IMR-90 (cell line): ENCODE results near the gene COQ8A. TPM values are rescaled to one million over a fixed set of nuclear protein-coding genes. Genes with fewer than 3 reads are reported as not detected.

Experiments
- ATAC-seq: fragments of 200-7000 bp; cut with Tn5 transposase; 2 replicates; pipeline ENCODE4 v1.9.1; 2020; ENCODE audit warnings: low read depth, mild to moderate bottlenecking, moderate library complexity
- BruUV-seq: library from RNA; stranded (reverse); fragments of 400-500 nt; replicated peaks from 2 replicates; lab custom pipeline; 2021; lab: Mats Ljungman, UMichigan
- CTCF ChIA-PET: fragments of 300-600 bp; formaldehyde crosslinking; extraction: SDS; loops from one replicate; lab custom pipeline; 2021; ENCODE audit warnings: antibody characterized with exemption; lab: Yijun Ruan, JAX
- POLR2A ChIA-PET: fragments of 300-600 bp; sonication (Branson Sonifier 250); formaldehyde crosslinking; loops from one replicate; lab custom pipeline; 2022; ENCODE audit warnings: antibody characterized with exemption; ENCODE audit not compliant: unreplicated experiment; lab: Charles Lee
- DNase-seq: peaks from one replicate; pipeline ENCODE4 v3.0.0; 2013
- H2AFZ ChIP-seq: replicated peaks from 2 replicates; pipeline ENCODE3; 2013; ENCODE audit warnings: low read length, mild to moderate bottlenecking; ENCODE audit not compliant: poor library complexity
- H2AK5ac ChIP-seq: 2 replicates; pipeline ENCODE4 v1.6.1; 2013; ENCODE audit warnings: low read depth, low read length, inconsistent platforms
- H2AK9ac ChIP-seq: replicated peaks from 2 replicates; pipeline ENCODE3; 2013; ENCODE audit warnings: mild to moderate bottlenecking, low read depth, low read length, moderate library complexity; ENCODE audit not compliant: poor library complexity
- H2BK120ac ChIP-seq: 2 replicates; pipeline ENCODE4 v1.6.1; 2013; ENCODE audit warnings: low read depth, low read length, inconsistent platforms
- H2BK15ac ChIP-seq: 3 replicates; pipeline ENCODE4 v1.6.1; 2013; ENCODE audit warnings: low read depth, low read length, inconsistent platforms
- H2BK20ac ChIP-seq: 2 replicates; pipeline ENCODE4 v1.6.1; 2013; ENCODE audit warnings: low read depth, mild to moderate bottlenecking, inconsistent platforms, low read length, moderate library complexity
- H2BK5ac ChIP-seq: 2 replicates; pipeline ENCODE4 v1.6.1; 2013; ENCODE audit warnings: mild to moderate bottlenecking, low read depth, low read length, inconsistent platforms; ENCODE audit not compliant: poor library complexity, severe bottlenecking
- H3K14ac ChIP-seq: replicated peaks from 2 replicates; pipeline ENCODE4 v1.6.1; 2013; ENCODE audit warnings: low read depth, low read length, inconsistent platforms
- H3K18ac ChIP-seq: 2 replicates; pipeline ENCODE4 v1.6.1; 2013; ENCODE audit warnings: low read depth, low read length, control low read depth
- H3K23ac ChIP-seq: 2 replicates; pipeline ENCODE4 v1.6.1; 2013; ENCODE audit warnings: low read depth, low read length, inconsistent platforms
- H3K27ac ChIP-seq: 2 replicates; pipeline ENCODE4 v1.5.1; 2013; ENCODE audit warnings: mild to moderate bottlenecking, control low read depth, low read length; ENCODE audit not compliant: insufficient read depth
- H3K27me3 ChIP-seq: 2 replicates; pipeline ENCODE4 v1.6.1; 2013; ENCODE audit warnings: low read length; ENCODE audit not compliant: control insufficient read depth, insufficient read depth
- H3K36me3 ChIP-seq: 2 replicates; pipeline ENCODE4 v1.6.1; 2013; ENCODE audit warnings: low read length, mixed read lengths; ENCODE audit not compliant: control insufficient read depth, insufficient read depth
- H3K4ac ChIP-seq: 2 replicates; pipeline ENCODE4 v1.6.1; 2013; ENCODE audit warnings: low read depth, low read length, inconsistent platforms
- H3K4me1 ChIP-seq: 2 replicates; pipeline ENCODE4 v1.6.1; 2013; ENCODE audit warnings: low read length, mixed read lengths; ENCODE audit not compliant: control insufficient read depth, insufficient read depth
- H3K4me2 ChIP-seq: 2 replicates; pipeline ENCODE4 v1.6.1; 2013; ENCODE audit warnings: low read depth, mild to moderate bottlenecking, control low read depth, low read length, moderate library complexity
- H3K4me3 ChIP-seq: 2 replicates; pipeline ENCODE4 v1.5.1; 2013; ENCODE audit warnings: low read depth, mild to moderate bottlenecking, control low read depth, low read length, moderate library complexity; ENCODE audit not compliant: insufficient read depth
- H3K56ac ChIP-seq: 2 replicates; pipeline ENCODE4 v1.6.1; 2013; ENCODE audit warnings: low read length, inconsistent platforms; ENCODE audit not compliant: insufficient read depth; ENCODE audit errors: extremely low read depth
- H3K79me1 ChIP-seq, 2 experiments: 2 replicates each; pipeline ENCODE4 v1.6.1; 2013; ENCODE audit warnings: low read length in 2 of 2, inconsistent platforms in 1 of 2, low read depth in 1 of 2
- H3K9ac ChIP-seq: 2 replicates; pipeline ENCODE4 v1.6.1; 2013; ENCODE audit warnings: low read depth, low read length, control low read depth
- H3K9me1 ChIP-seq: 2 replicates; pipeline ENCODE4 v1.6.1; 2013; ENCODE audit warnings: low read length, inconsistent platforms; ENCODE audit not compliant: insufficient read depth
- H3K9me3 ChIP-seq: 2 replicates; pipeline ENCODE4 v1.6.1; 2013; ENCODE audit warnings: low read length; ENCODE audit not compliant: control insufficient read depth, insufficient read depth
- H4K20me1 ChIP-seq: 2 replicates; pipeline ENCODE4 v1.6.1; 2013; ENCODE audit warnings: low read length, inconsistent platforms; ENCODE audit not compliant: insufficient read depth
- H4K5ac ChIP-seq: 2 replicates; pipeline ENCODE4 v1.6.1; 2013; ENCODE audit warnings: mild to moderate bottlenecking, low read depth, low read length, control low read depth
- H4K8ac ChIP-seq, 2 experiments: 2 replicates each; pipeline ENCODE4 v1.6.1; 2013; ENCODE audit warnings: low read depth in 2 of 2, low read length in 2 of 2, control low read depth in 1 of 2, inconsistent platforms in 1 of 2
- H4K91ac ChIP-seq: 2 replicates; pipeline ENCODE4 v1.6.1; 2013; ENCODE audit warnings: low read depth, low read length, inconsistent platforms; ENCODE audit not compliant: insufficient read depth
- BHLHE40 ChIP-seq: fragments of 150-350 bp; IDR thresholded peaks from 2 replicates; pipeline ENCODE4 v1.6.1; 2016; ENCODE audit warnings: mild to moderate bottlenecking, low read depth, low read length
- CEBPB ChIP-seq: IDR thresholded peaks from 2 replicates; pipeline ENCODE4 v1.6.1; 2012; ENCODE audit warnings: low read depth, low read length, improper control_type of control experiment
- CHD1 ChIP-seq: IDR thresholded peaks from 2 replicates; pipeline ENCODE4 v1.6.1; 2012; ENCODE audit warnings: low read depth, low read length, improper control_type of control experiment
- ELK1 ChIP-seq: fragments of 150-350 bp; IDR thresholded peaks from 2 replicates; pipeline ENCODE4 v1.6.1; 2016; ENCODE audit warnings: low read depth, mild to moderate bottlenecking, low read length, moderate library complexity, borderline replicate concordance
- FOS ChIP-seq: fragments of 150-350 bp; IDR thresholded peaks from 2 replicates; pipeline ENCODE4 v1.6.1; 2016; ENCODE audit warnings: low read depth, low read length
- MAZ ChIP-seq: IDR thresholded peaks from 2 replicates; pipeline ENCODE4 v1.6.1; 2012; ENCODE audit warnings: low read depth, mild to moderate bottlenecking, low read length, improper control_type of control experiment, moderate library complexity, borderline replicate concordance
- MXI1 ChIP-seq: IDR thresholded peaks from 2 replicates; pipeline ENCODE4 v1.6.1; 2012; ENCODE audit warnings: low read depth, mild to moderate bottlenecking, low read length, moderate library complexity, borderline replicate concordance
- NFE2L2 ChIP-seq: fragments of 150-350 bp; IDR thresholded peaks from 2 replicates; pipeline ENCODE4 v1.6.1; 2016; ENCODE audit warnings: low read depth, mild to moderate bottlenecking, low read length
- POLR2A ChIP-seq: IDR thresholded peaks from 2 replicates; pipeline ENCODE4 v1.6.1; 2012; ENCODE audit warnings: mild to moderate bottlenecking, low read depth, low read length
- RAD21 ChIP-seq: IDR thresholded peaks from 2 replicates; pipeline ENCODE4 v1.6.1; 2012; ENCODE audit warnings: low read length, improper control_type of control experiment
- RCOR1 ChIP-seq: IDR thresholded peaks from 2 replicates; pipeline ENCODE4 v1.6.1; 2012; ENCODE audit warnings: mild to moderate bottlenecking, low read length, improper control_type of control experiment; ENCODE audit not compliant: insufficient replicate concordance
- RFX5 ChIP-seq: IDR thresholded peaks from 2 replicates; pipeline ENCODE4 v1.8.0; 2012; ENCODE audit warnings: low read depth, mild to moderate bottlenecking, low read length, moderate library complexity
- SMC3 ChIP-seq: fragments of 150-350 bp; IDR thresholded peaks from 2 replicates; pipeline ENCODE4 v1.6.1; 2016; ENCODE audit warnings: low read depth, mild to moderate bottlenecking, antibody characterized with exemption, low read length, moderate library complexity
- USF2 ChIP-seq: fragments of 150-350 bp; IDR thresholded peaks from 2 replicates; pipeline ENCODE4 v1.6.1; 2017; ENCODE audit warnings: mild to moderate bottlenecking, antibody characterized with exemption, low read length, low read depth
- WGBS, 2 experiments: methylation state at CpG; one replicate each; pipeline versions ENCODE4 v1.1.5 to v1.1.7; 2013; ENCODE audit warnings: missing lambda C conversion rate in 2 of 2; ENCODE audit not compliant: insufficient read length in 1 of 2; ENCODE audit errors: extremely low coverage in 2 of 2; 5-methylcytosine and 5-hydroxymethylcytosine counted together
- dilution Hi-C: fragments of 300-500 bp; cut with HindIII; formaldehyde crosslinking; loops from one replicate; pipeline ENCODE4 v1.14.3; 2018; ENCODE audit warnings: low sequenced_read_pairs; ENCODE audit not compliant: unreplicated experiment
- in situ Hi-C: fragments of 300-500 bp; cut with MboI; formaldehyde crosslinking; loops from 3 replicates; pipeline ENCODE4 v1.14.3; 2019; ENCODE audit warnings: low sequenced_read_pairs, inconsistent platforms, mixed read lengths
- intact Hi-C: fragments of 100-400 bp; cut with micrococcal nuclease; formaldehyde crosslinking; loops from 2 replicates; pipeline ENCODE4 v1.10.0; 2022
- polyA plus RNA-seq, 3 experiments: library from polyadenylated mRNA; depleted of rRNA; stranded (reverse); fragments of >200 nt; gene quantifications; 2 replicates each; pipeline ENCODE4 v1.2.3, GENCODE V29; 2012; ENCODE audit warnings: low replicate concordance in 1 of 3
- total RNA-seq: library from RNA; depleted of rRNA; stranded (reverse); fragments of >200 nt; gene quantifications from 2 replicates; pipeline ENCODE4 v1.2.3, GENCODE V29; 2012
- TF ChIP-seq, protein P1 (sequence below): conservative IDR thresholded peaks from 2 replicates; pipeline ENCODE4 v1.5.1; 2012; ENCODE audit warnings: mild to moderate bottlenecking, low read depth, low read length, improper control_type of control experiment

Gene COQ8A
- total and polyA plus RNA-seq, 2 of the 4 experiments (the other 2 are of a cell fraction), result 3.8 to 6.1 TPM

DNA sequence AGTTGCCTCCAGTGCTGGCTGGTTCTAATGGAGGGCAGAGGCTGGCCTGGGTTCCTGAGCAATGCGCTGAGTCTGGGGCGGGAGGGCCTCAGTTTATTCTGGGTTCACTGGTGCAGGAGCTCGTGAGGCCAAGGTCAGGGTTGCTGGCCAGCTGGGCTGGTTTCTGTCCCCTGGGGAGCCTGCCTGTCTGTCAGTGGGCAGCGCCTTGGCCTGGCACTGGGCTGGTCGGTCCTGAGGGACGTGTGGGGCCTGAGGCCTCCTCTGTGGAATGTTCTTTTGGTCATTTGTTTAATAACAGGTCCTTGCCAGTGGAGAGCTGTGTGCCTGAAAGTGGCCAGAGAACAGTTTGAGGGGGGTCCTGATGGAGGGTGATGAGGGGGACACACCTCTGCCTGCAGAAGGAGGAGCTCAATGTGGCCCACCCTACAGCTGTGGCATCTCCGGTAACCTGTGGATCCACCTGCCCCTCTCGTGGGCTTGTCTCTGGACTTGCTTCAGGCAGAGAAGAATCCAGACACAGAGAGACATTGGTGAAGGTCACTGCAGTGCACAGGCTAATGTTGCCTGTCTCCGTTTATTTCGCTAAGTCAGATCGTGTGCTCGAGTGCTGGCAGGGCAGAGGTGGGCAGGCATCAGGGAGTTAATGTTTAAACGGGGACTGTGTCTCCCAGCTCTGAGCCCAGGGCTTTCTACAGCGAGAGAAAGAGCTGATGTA is 34.6 kb downstream of the COQ8A start:
- Histone ChIP-seq H3K4me1 (peaks cover 14% of the 10 kb centered on the region; the same call in 1 of the 2 replicates), H3K4ac (no peak overlapping the region), H3K36me3 (no peaks in the 10 kb centered on the region), H2BK15ac (no peak overlapping the region), H3K23ac (no peak overlapping the region), H2BK5ac (no peak overlapping the region), H3K4me2 (no peak overlapping the region), H3K14ac (no peak overlapping the region), H3K9me3 (peaks cover 5% of the 10 kb centered on the region), H4K91ac (no peak overlapping the region), H2AFZ (no peak overlapping the region), H3K18ac (no peak overlapping the region; the same call in 1 of the 2 replicates), H4K20me1 (no peaks in the 10 kb centered on the region), H3K9ac (no peak overlapping the region), H4K8ac (no peak overlapping the region), H3K9me1 (no peaks in the 10 kb centered on the region), H3K27me3 (no peaks in the 10 kb centered on the region), H2AK9ac (peak overlapping the region; percentile 24), H2BK120ac (no peak overlapping the region), H3K79me1 (no peaks in the 10 kb centered on the region), H3K56ac (no peak overlapping the region), H4K5ac (peak overlapping the region; percentile 10; the same call in 1 of the 2 replicates), H3K27ac (peak overlapping the region; percentile 16; the same call in 1 of the 2 replicates), H2BK20ac (no peak overlapping the region), H3K4me3 (no peak overlapping the region), H2AK5ac (no peak overlapping the region)
- WGBS, 2 experiments, result 84% methylated on average over 5 of the region's 14 CpGs; no CpG with 5 or more reads in 1 of the 2 experiments
- in situ Hi-C loops, result no loop called here
- ChIA-PET POLR2A (no interaction called here), CTCF (interaction anchor here (0.7 to 1.1 kb wide), 2 partner anchors 28 to 341 kb away, joined by 3 to 4 read pairs; no protein-coding TSS in a partner anchor)
- DNase-seq, result no peak
- no TSS peak for BruUV-seq
- dilution Hi-C loops, result no loop called here
- ATAC-seq, result peak; percentile 61
- intact Hi-C loops, result no loop called here
- TF ChIP-seq MXI1, result no peak
- TF ChIP-seq CEBPB, result no peak
- TF ChIP-seq, protein P1, sequence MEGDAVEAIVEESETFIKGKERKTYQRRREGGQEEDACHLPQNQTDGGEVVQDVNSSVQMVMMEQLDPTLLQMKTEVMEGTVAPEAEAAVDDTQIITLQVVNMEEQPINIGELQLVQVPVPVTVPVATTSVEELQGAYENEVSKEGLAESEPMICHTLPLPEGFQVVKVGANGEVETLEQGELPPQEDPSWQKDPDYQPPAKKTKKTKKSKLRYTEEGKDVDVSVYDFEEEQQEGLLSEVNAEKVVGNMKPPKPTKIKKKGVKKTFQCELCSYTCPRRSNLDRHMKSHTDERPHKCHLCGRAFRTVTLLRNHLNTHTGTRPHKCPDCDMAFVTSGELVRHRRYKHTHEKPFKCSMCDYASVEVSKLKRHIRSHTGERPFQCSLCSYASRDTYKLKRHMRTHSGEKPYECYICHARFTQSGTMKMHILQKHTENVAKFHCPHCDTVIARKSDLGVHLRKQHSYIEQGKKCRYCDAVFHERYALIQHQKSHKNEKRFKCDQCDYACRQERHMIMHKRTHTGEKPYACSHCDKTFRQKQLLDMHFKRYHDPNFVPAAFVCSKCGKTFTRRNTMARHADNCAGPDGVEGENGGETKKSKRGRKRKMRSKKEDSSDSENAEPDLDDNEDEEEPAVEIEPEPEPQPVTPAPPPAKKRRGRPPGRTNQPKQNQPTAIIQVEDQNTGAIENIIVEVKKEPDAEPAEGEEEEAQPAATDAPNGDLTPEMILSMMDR, result no peak
- TF ChIP-seq RFX5, result no peak
- TF ChIP-seq BHLHE40, result no peak
- no peak for TF ChIP-seq POLR2A
- TF ChIP-seq FOS, result no peak
- no peak for TF ChIP-seq ELK1
- no peak for TF ChIP-seq RAD21
- no peak for TF ChIP-seq MAZ
- TF ChIP-seq CHD1, result no peak
- TF ChIP-seq NFE2L2, result no peak
- TF ChIP-seq RCOR1, result no peak
- no peak for TF ChIP-seq SMC3
- TF ChIP-seq USF2, result no peak
